HepG2 (cell line): ENCODE measurements around the gene PRR14. TPM values are rescaled to one million over a fixed set of nuclear protein-coding genes. Genes with fewer than 3 reads are reported as not detected.

Experiments used
- DNMT3B ChIP-seq: conservative IDR thresholded peaks from 2 replicates; pipeline ENCODE4 v1.6.1; 2016; ENCODE audit warnings: missing biosample characterization, control low read depth
- E2F2 ChIP-seq: sonication (generic); formaldehyde crosslinking; IDR thresholded peaks from 2 replicates; pipeline ENCODE4 v1.4.0; 2020; ENCODE audit warnings: missing genetic modification reagents, borderline replicate concordance
- FOXP1 ChIP-seq, 2 experiments: fragments of 450-650 bp in 1 of 2; IDR thresholded peaks; 2 replicates each; pipeline ENCODE4 v1.6.1; 2017 to 2018; ENCODE audit warnings: antibody characterized with exemption in 1 of 2
- HHEX ChIP-seq: IDR thresholded peaks from 2 replicates; pipeline ENCODE4 v1.6.1; 2016; ENCODE audit warnings: control low read depth
- MAFF ChIP-seq: IDR thresholded peaks from 2 replicates; pipeline ENCODE4 v1.6.1; 2011; ENCODE audit warnings: low read depth, low read length, improper control_type of control experiment
- MTA1 ChIP-seq: sonication (generic); formaldehyde crosslinking; IDR thresholded peaks from 2 replicates; pipeline ENCODE4 v1.4.0; 2020; ENCODE audit warnings: missing genetic modification reagents, mild to moderate bottlenecking, borderline replicate concordance
- SPEN ChIP-seq: sonication (generic); formaldehyde crosslinking; IDR thresholded peaks from 2 replicates; pipeline ENCODE4 v1.5.1; 2020; ENCODE audit warnings: low read depth, mild to moderate bottlenecking, missing genetic modification reagents
- TCF12 ChIP-seq, 2 experiments: fragments of 450-650 bp in 1 of 2; sonication (generic) in 1 of 2; formaldehyde crosslinking in 1 of 2; IDR thresholded peaks; 2 replicates each; pipeline versions ENCODE4 v1.6.1 to v1.8.0; 2017 to 2022; ENCODE audit warnings: antibody characterized with exemption in 1 of 2, mild to moderate bottlenecking in 1 of 2, missing genetic modification reagents in 1 of 2, moderate library complexity in 1 of 2
- TIGD3 ChIP-seq: sonication (generic); formaldehyde crosslinking; IDR thresholded peaks from 2 replicates; pipeline ENCODE4 v1.5.1; 2020; ENCODE audit warnings: mild to moderate bottlenecking, missing genetic modification reagents, borderline replicate concordance
- ZBTB20 ChIP-seq: sonication (generic); formaldehyde crosslinking; IDR thresholded peaks from 2 replicates; pipeline ENCODE4 v1.8.1; 2023; ENCODE audit warnings: missing genetic modification reagents, low read depth, mild to moderate bottlenecking, borderline replicate concordance
- ZFP36L1 ChIP-seq: sonication (generic); formaldehyde crosslinking; IDR thresholded peaks from 2 replicates; pipeline ENCODE4 v1.8.0; 2022; ENCODE audit warnings: mild to moderate bottlenecking, missing genetic modification reagents, moderate library complexity
- ZNF558 ChIP-seq: sonication (generic); formaldehyde crosslinking; IDR thresholded peaks from 2 replicates; pipeline ENCODE4 v1.9.0; 2022; ENCODE audit warnings: mild to moderate bottlenecking, missing genetic modification reagents, borderline replicate concordance
- polyA plus RNA-seq, 8 experiments: library from polyadenylated mRNA; depleted of rRNA in 3 of 8; stranded (reverse) in 7 of 8; unstranded in 1 of 8; fragments of >200 nt; fragmentation: Illumina TruSeq in 4 of 8; extraction: Trizol in 4 of 8; gene quantifications; 2 replicates each; pipeline versions ENCODE4 v1.2.1 to v1.2.3, GENCODE V29; 2011 to 2016; ENCODE audit warnings: low read depth in 4 of 8, missing spikeins in 1 of 8, mixed read lengths in 1 of 8; ENCODE audit not compliant: insufficient read depth in 1 of 8
- total RNA-seq, 5 experiments: library from RNA; depleted of rRNA; stranded (reverse); fragments of >200 nt; fragmentation: Illumina TruSeq; extraction: Trizol; gene quantifications; 2 replicates each; pipeline ENCODE4 v1.2.3, GENCODE V29; 2016; ENCODE audit warnings: low read depth in 1 of 5
- TF ChIP-seq, protein P1 (sequence below): sonication (generic); formaldehyde crosslinking; IDR thresholded peaks from 2 replicates; pipeline ENCODE4 v1.4.0; 2020; ENCODE audit warnings: missing genetic modification reagents
- TF ChIP-seq, protein P2 (sequence below): sonication (generic); formaldehyde crosslinking; IDR thresholded peaks from 2 replicates; pipeline ENCODE4 v1.5.1; 2020; ENCODE audit warnings: missing genetic modification reagents, mild to moderate bottlenecking, borderline replicate concordance
- TF ChIP-seq, protein P3 (sequence below): sonication (generic); formaldehyde crosslinking; IDR thresholded peaks from 2 replicates; pipeline ENCODE4 v1.4.0; 2020; ENCODE audit warnings: missing genetic modification reagents
- TF ChIP-seq, protein P4 (sequence below): sonication (generic); formaldehyde crosslinking; IDR thresholded peaks from 2 replicates; pipeline ENCODE4 v1.5.0; 2020; ENCODE audit warnings: mild to moderate bottlenecking, missing genetic modification reagents

Gene PRR14
- total and polyA plus RNA-seq, 2 of the 13 experiments (the other 11 are each of a cell fraction or from before 2014, with no cell fraction given), result 8.4 to 11.0 TPM

GRCh38 chr16:30609926-30610839 lies 40.6 kb upstream of the PRR14 start, which contains the start of gene ZNF689 (continued):
- TF ChIP-seq DNMT3B (CRISPR knock-in tag), result peak; percentile 98
- no peak for TF ChIP-seq HHEX
- TF ChIP-seq MAFF, result 0 out of 2 replicates have a peak, but pooled peaks have one; percentile 37
- TF ChIP-seq, protein P1, sequence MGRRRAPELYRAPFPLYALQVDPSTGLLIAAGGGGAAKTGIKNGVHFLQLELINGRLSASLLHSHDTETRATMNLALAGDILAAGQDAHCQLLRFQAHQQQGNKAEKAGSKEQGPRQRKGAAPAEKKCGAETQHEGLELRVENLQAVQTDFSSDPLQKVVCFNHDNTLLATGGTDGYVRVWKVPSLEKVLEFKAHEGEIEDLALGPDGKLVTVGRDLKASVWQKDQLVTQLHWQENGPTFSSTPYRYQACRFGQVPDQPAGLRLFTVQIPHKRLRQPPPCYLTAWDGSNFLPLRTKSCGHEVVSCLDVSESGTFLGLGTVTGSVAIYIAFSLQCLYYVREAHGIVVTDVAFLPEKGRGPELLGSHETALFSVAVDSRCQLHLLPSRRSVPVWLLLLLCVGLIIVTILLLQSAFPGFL (CRISPR knock-in tag), result no peak
- peak; percentile 67; the same call in 1 of the 2 replicates for TF ChIP-seq TIGD3 (CRISPR knock-in tag)
- TF ChIP-seq MTA1 (CRISPR knock-in tag), result peak; percentile 65; the same call in 1 of the 2 replicates
- peak; percentile 62; the same call in 1 of the 2 replicates for TF ChIP-seq ZNF558
- TF ChIP-seq ZFP36L1 (CRISPR knock-in tag), result peak; percentile 80; the same call in 1 of the 2 replicates
- no peak for TF ChIP-seq FOXP1 (IDR thresholded peaks at IDR 0.05)
- peak; percentile 43 for TF ChIP-seq FOXP1 (CRISPR knock-in tag; IDR thresholded peaks at IDR 0.05)
- TF ChIP-seq, protein P2, sequence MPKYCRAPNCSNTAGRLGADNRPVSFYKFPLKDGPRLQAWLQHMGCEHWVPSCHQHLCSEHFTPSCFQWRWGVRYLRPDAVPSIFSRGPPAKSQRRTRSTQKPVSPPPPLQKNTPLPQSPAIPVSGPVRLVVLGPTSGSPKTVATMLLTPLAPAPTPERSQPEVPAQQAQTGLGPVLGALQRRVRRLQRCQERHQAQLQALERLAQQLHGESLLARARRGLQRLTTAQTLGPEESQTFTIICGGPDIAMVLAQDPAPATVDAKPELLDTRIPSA (CRISPR knock-in tag), result peak; percentile 18; the same call in 1 of the 2 replicates
- no peak for TF ChIP-seq TCF12 (IDR thresholded peaks at IDR 0.05)
- TF ChIP-seq TCF12 (CRISPR knock-in tag; IDR thresholded peaks at IDR 0.05), result peak; percentile 88
- TF ChIP-seq, protein P3, sequence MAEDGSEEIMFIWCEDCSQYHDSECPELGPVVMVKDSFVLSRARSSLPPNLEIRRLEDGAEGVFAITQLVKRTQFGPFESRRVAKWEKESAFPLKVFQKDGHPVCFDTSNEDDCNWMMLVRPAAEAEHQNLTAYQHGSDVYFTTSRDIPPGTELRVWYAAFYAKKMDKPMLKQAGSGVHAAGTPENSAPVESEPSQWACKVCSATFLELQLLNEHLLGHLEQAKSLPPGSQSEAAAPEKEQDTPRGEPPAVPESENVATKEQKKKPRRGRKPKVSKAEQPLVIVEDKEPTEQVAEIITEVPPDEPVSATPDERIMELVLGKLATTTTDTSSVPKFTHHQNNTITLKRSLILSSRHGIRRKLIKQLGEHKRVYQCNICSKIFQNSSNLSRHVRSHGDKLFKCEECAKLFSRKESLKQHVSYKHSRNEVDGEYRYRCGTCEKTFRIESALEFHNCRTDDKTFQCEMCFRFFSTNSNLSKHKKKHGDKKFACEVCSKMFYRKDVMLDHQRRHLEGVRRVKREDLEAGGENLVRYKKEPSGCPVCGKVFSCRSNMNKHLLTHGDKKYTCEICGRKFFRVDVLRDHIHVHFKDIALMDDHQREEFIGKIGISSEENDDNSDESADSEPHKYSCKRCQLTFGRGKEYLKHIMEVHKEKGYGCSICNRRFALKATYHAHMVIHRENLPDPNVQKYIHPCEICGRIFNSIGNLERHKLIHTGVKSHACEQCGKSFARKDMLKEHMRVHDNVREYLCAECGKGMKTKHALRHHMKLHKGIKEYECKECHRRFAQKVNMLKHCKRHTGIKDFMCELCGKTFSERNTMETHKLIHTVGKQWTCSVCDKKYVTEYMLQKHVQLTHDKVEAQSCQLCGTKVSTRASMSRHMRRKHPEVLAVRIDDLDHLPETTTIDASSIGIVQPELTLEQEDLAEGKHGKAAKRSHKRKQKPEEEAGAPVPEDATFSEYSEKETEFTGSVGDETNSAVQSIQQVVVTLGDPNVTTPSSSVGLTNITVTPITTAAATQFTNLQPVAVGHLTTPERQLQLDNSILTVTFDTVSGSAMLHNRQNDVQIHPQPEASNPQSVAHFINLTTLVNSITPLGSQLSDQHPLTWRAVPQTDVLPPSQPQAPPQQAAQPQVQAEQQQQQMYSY (CRISPR knock-in tag), result peak; percentile 83; the same call in 1 of the 2 replicates
- peak; percentile 69; the same call in 1 of the 2 replicates for TF ChIP-seq E2F2 (CRISPR knock-in tag)
- TF ChIP-seq, protein P4, sequence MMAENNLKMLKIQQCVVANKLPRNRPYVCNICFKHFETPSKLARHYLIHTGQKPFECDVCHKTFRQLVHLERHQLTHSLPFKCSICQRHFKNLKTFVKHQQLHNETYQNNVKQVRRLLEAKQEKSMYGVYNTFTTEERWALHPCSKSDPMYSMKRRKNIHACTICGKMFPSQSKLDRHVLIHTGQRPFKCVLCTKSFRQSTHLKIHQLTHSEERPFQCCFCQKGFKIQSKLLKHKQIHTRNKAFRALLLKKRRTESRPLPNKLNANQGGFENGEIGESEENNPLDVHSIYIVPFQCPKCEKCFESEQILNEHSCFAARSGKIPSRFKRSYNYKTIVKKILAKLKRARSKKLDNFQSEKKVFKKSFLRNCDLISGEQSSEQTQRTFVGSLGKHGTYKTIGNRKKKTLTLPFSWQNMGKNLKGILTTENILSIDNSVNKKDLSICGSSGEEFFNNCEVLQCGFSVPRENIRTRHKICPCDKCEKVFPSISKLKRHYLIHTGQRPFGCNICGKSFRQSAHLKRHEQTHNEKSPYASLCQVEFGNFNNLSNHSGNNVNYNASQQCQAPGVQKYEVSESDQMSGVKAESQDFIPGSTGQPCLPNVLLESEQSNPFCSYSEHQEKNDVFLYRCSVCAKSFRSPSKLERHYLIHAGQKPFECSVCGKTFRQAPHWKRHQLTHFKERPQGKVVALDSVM (CRISPR knock-in tag), result peak; percentile 89
- peak; percentile 94 for TF ChIP-seq SPEN (CRISPR knock-in tag)
- peak; percentile 64; the same call in 1 of the 2 replicates for TF ChIP-seq ZBTB20 (CRISPR knock-in tag)
